Measurements from ENCODE around the gene KLF2. TPM values are rescaled to one million over a fixed set of nuclear protein-coding genes. Genes with fewer than 3 reads are reported as not detected.

KLF2 gene
- total RNA-seq, 1 donor from 2014 or later = under 0.01 TPM

DNA sequence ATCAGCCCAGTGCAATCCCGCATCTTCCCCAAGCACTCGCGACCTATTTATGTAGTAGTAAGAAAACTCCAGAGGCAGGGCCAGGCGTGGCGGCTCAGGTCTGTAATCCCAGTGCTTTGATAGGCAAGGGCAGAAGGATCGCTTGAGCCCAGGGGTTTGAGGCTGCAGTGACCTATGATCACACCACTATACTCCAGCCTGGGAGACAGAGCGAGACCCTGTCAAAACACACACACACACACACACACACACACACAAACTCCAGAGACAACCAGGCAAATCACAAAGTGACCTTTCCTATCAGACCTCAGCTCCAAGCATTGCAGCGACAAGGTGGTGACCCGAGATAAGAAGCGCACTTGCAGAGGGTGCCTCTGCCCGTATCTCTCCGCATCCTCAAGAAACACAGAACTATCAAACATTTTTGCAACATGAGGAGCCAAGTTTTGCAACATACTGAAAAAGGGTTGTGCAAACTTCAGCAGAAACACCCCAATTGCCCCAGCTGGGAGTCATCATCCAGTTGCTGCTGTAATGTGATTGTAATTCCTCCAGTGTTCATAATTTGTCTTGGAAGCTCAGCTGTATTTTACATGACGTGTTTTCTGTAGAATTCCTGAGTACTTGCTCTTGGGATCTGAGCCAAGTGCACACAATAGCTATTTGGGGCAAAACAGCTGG is 8.7 kb upstream of the KLF2 start:
- H3K36me3 ChIP-seq (ENCODE audit: control insufficient read depth, insufficient read depth, low read length) = no peaks in the 10 kb centered on the region
- TF ChIP-seq, protein P1, sequence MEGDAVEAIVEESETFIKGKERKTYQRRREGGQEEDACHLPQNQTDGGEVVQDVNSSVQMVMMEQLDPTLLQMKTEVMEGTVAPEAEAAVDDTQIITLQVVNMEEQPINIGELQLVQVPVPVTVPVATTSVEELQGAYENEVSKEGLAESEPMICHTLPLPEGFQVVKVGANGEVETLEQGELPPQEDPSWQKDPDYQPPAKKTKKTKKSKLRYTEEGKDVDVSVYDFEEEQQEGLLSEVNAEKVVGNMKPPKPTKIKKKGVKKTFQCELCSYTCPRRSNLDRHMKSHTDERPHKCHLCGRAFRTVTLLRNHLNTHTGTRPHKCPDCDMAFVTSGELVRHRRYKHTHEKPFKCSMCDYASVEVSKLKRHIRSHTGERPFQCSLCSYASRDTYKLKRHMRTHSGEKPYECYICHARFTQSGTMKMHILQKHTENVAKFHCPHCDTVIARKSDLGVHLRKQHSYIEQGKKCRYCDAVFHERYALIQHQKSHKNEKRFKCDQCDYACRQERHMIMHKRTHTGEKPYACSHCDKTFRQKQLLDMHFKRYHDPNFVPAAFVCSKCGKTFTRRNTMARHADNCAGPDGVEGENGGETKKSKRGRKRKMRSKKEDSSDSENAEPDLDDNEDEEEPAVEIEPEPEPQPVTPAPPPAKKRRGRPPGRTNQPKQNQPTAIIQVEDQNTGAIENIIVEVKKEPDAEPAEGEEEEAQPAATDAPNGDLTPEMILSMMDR (IDR thresholded peaks at IDR 0.05; ENCODE audit: insufficient read depth, low read length, severe bottlenecking) = no peak
- DNase-seq (ENCODE audit: low read depth) (peak; percentile 84), FAIRE-seq (no peak)
- no peak overlapping the region for H3K4me3 ChIP-seq (ENCODE audit: low read depth, low read length)
- H3K27me3 ChIP-seq (ENCODE audit: control insufficient read depth, insufficient read depth, low read length) = peaks cover 4% of the 10 kb centered on the region

DNA sequence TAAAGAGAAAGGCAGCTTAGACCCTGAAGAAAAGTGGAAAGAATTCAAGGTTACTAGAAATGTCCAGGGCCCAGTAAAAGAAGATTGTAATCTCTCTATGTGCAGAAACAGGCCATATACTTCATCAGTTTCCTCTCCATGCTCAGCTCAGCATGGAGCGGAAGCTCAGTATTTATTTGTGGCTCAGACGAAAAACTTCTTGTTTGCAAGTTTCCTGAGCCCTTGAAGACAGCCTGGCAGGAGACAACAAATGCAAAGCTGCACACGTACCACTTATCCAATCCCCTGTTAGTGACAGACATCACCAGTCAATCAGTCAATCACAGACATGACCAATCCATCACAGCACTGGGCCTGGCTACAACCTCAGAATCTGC is 8.1 kb upstream of the KLF2 start:
- no peak for DNase-seq (ENCODE audit: low read depth)
- H3K4me3 ChIP-seq (ENCODE audit: low read depth, low read length) = no peak overlapping the region
- TF ChIP-seq, protein P1 (IDR thresholded peaks at IDR 0.05; ENCODE audit: insufficient read depth, low read length, severe bottlenecking) = no peak
- H3K36me3 ChIP-seq (ENCODE audit: control insufficient read depth, insufficient read depth, low read length) = no peaks in the 10 kb centered on the region
- FAIRE-seq = no peak
- peaks cover 4% of the 10 kb centered on the region for H3K27me3 ChIP-seq (ENCODE audit: control insufficient read depth, insufficient read depth, low read length)

DNA sequence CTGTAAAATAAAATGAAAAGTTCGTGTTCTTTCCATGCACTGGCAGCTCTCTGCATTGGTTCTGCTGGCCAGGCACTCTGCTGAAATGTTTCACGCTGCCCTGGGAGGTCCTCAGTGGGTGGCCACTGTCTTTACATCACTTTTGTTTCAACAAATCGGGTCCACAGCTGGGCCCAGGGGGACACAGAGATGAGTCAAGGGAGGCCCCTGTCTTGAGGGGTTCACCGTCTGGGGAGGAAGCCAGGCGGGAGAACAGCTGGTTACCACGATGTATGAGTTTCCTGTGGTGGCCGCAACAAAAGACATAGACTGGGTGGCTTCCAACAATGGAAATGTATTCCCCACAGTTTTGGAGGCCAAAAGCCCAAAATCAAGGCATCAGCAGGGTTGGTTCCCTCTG is 5.1 kb upstream of the KLF2 start:
- no peak for DNase-seq (ENCODE audit: low read depth)
- no peaks in the 10 kb centered on the region for H3K36me3 ChIP-seq (ENCODE audit: control insufficient read depth, insufficient read depth, low read length)
- FAIRE-seq = no peak
- peaks cover 4% of the 10 kb centered on the region for H3K27me3 ChIP-seq (ENCODE audit: control insufficient read depth, insufficient read depth, low read length)
- no peak overlapping the region for H3K4me3 ChIP-seq (ENCODE audit: low read depth, low read length)
- TF ChIP-seq, protein P1 (IDR thresholded peaks at IDR 0.05; ENCODE audit: insufficient read depth, low read length, severe bottlenecking) = no peak

DNA sequence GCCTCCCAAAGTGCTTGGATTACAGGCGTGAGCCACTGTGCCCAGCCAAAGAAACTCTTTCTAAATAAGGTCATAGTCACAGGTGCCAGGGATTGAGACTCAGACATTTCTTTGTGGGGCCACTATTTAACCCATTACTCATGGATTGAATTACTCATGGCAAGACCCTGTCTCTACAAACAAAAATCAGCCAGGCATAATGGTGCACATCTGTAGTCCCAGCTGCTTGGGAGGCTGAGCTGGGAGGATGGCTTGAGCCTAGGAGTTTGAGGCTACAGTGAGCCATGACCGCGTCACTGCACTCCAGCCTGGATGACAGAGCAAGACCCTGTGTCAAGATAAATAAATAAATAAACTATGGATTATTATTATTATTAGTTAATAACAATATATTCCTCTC is 3.6 kb upstream of the KLF2 start:
- FAIRE-seq = no peak
- TF ChIP-seq, protein P1 (IDR thresholded peaks at IDR 0.05; ENCODE audit: insufficient read depth, low read length, severe bottlenecking) = no peak
- Histone ChIP-seq H3K36me3 (ENCODE audit: control insufficient read depth, insufficient read depth, low read length) (no peaks in the 10 kb centered on the region), H3K4me3 (ENCODE audit: low read depth, low read length) (no peak overlapping the region), H3K27me3 (ENCODE audit: control insufficient read depth, insufficient read depth, low read length) (peaks cover 4% of the 10 kb centered on the region)
- DNase-seq (ENCODE audit: low read depth) = no peak

DNA sequence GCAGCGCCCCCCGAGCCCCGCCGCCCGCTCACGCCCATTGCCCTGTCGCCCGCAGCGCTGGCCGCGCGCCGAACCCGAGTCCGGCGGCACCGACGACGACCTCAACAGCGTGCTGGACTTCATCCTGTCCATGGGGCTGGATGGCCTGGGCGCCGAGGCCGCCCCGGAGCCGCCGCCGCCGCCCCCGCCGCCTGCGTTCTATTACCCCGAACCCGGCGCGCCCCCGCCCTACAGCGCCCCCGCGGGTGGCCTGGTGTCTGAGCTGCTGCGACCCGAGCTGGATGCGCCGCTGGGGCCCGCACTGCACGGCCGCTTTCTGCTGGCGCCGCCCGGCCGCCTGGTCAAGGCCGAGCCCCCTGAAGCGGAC is 518 bp downstream of the KLF2 start:
- Histone ChIP-seq H3K36me3 (ENCODE audit: control insufficient read depth, insufficient read depth, low read length) (no peaks in the 10 kb centered on the region), H3K27me3 (ENCODE audit: control insufficient read depth, insufficient read depth, low read length) (peaks cover 4% of the 10 kb centered on the region), H3K4me3 (ENCODE audit: low read depth, low read length) (peak overlapping the region; percentile 43)
- DNase-seq (ENCODE audit: low read depth) = no peak
- TF ChIP-seq, protein P1 (IDR thresholded peaks at IDR 0.05; ENCODE audit: insufficient read depth, low read length, severe bottlenecking) = no peak
- FAIRE-seq = no peak

All from bronchial epithelial cell (primary cell).